ENCODE data around the gene SLC2A1.

- TF ChIP-seq TAF1 (IDR thresholded peaks at IDR 0.05; ENCODE audit: low read depth, low read length), result no peak
- TF ChIP-seq POU2F2 (IDR thresholded peaks at IDR 0.05; ENCODE audit: low read depth, low read length), result no peak
- no peak for TF ChIP-seq SPI1 (IDR thresholded peaks at IDR 0.05; ENCODE audit: low read depth, low read length)
- no peak for TF ChIP-seq POLR2A (IDR thresholded peaks at IDR 0.05; ENCODE audit: low read depth, low read length)
- TF ChIP-seq POLR2AphosphoS5 (IDR thresholded peaks at IDR 0.05; ENCODE audit: low read depth, low read length), result no peak
- no peak for TF ChIP-seq PAX5 (IDR thresholded peaks at IDR 0.05; ENCODE audit: insufficient read depth, low read length, severe bottlenecking)
Measured at GRCh38 chr1:42922687-42923366, 35.8 kb downstream of the SLC2A1 start.

All from GM12891 (cell line).